ENCODE results near the gene COL25A1.
"Not testable (repeated sequence)": the region's sequence is repeated elsewhere in the genome, so short reads cannot be mapped to it uniquely, and the experiment has no call there.

Gene COL25A1

DNA sequence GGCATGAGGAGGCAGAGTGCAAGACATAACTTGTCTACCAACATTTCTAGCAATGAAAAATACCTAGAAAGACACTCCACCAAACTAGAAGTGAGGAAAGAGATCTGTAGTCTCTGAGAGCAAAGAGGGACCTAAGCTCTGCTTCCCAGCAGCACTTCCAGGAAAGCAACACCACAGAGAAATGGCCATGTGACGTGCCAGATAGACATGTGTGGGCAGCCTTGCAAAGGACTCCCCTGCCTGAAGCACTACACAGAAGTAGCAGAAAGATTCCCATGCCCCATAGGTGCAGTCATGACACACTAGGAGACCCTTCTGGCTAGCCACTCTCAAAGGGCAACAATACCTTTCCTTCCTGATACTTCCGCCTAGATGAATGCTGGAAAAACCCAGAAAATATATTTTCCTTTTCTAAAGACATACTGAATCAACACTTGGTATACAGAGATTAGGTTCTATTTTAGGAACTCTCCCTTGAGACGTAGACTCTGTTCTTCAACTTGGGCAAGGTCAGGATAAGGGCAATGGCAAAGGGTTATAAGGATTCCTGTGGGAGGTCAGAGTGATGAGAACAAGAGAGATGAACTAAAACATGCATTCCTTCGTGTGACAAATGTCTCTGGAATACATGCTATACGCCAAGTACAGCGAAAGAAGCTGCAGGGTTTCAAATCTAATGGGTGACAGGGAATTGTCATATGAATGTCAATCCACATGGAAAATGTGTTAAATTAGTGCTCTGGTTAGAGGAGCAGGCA, 352.1 kb downstream of the COL25A1 start:
- DNase-seq (ENCODE audit: low spot score), result no peak

DNA sequence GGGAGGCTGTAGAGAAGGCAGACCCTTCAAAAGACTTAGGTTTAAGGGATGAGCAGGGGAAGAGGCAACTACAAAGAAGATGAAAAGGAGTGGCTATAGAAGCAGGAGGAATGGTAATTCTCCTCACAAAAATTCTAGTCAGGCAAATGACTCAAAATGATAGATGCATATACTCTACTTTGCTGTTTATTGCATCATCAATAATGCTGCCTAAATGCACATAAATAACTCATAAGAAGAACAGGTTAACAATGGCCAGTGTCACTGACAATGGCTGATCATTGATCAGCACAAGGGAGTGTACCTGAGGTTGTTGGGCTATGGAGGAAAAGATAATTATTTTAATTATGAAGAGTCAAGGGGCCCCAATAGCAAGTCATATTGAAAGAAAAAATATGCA, 354.9 kb downstream of the COL25A1 start:
- no peak for DNase-seq (ENCODE audit: low spot score)

DNA sequence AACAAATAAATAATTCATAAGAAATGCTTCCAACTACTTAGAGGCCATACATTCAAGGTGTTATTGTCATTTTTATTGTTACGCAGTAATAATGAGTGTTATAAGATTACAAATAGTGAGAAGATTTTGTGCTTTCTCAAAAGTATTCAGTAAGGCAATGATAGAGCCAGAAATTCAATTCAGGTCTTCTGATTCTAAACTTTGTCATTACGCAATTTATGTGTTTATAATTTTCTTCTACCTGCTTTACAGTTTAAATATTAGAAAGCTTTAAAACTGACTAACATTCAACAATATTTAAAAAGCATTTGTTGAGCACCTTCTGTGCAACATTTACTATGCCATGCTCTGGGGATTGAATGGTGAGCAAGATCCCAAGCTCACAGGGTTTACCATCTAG, 356.2 kb downstream of the COL25A1 start:
- no peak for DNase-seq (ENCODE audit: low spot score)

DNA sequence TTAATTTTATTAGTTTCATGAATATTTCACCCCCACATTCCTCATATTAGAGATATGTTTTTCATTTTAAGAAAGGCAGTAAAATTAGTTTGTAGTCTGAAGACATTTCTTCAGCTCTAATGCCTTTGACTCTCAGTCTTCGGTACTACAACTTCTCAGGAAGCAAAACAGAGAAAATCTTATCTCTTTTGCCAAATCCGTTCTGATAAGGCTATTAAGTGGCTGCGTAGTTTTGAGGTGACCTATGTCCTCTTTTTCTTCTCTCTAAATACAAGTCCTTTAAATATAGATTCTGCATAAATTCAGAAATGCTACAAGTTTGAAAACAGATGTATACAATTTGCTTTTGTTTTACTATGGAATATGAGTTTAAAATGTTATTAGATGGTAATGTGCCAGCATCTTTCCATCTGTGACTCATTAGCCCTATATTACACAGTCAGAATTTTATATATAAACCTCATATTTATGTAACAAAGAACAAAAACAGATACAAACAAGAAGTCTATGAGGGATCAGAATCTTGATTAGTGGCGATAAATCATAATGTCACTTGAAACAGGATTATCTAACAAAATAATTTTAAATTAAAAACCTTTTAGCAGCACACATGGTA, 358.4 kb downstream of the COL25A1 start:
- no peak for DNase-seq (ENCODE audit: low spot score)

DNA sequence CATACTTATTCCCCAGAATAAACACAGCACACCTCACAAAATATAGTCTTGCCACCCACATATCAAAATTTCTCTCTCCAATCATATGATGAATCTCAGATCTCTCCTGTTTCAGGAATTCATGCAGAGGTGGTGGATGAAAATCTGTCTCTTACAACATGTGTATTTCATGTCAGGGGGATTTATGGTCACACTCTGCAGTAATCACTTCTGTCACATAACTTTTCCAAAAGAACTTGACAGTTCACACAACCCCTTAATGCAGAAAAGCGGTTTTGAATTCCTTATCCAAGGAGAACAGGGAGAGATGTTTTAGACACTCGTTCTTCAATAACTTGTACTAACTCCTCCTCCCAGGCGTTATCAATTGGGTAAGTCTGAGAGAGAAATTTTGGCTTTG, 359.1 kb downstream of the COL25A1 start:
- DNase-seq (ENCODE audit: low spot score), result no peak

DNA sequence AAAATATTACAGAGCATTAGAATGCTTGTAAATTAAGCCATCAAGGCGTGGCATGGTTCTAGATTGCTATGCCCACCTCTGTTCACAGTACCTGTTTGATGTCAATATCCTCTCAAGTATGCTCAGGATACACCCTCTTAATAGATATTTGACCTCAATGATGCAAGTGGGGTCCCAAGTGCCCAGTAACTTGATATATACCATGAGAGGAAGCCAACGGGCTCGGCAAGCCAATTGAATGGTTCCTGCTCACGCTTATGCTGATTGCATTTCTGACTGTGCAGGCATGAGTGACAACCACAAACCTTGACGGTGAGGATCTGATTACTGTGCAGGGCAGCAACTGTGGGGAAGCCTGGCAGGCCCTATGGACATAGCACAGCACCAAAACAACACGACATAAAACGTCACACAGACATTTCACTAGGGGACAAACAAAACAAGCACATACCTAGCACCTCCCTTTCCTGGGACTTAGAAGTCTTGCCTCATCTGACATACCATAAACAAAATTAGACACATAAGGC, 360.5 kb downstream of the COL25A1 start:
- no peak for DNase-seq (ENCODE audit: low spot score)

DNA sequence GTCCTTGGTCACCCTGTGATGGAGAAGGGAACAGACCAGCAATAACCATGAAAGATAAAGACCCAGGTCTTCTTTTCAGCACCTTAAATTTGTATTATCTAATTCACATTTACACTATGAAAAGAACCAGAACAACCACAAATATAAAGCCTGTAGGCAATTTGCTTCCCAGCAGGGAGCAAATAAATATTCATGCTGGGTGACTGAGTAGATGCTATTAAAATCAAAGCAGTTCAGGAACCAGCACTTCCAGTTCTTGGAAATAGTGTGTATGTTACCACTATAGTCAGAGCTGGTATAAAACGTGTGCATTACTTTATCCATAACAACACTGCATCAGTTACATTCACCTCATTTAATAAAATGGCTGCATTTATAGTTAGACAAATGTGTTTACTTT, 361.8 kb downstream of the COL25A1 start:
- no peak for DNase-seq (ENCODE audit: low spot score)

DNA sequence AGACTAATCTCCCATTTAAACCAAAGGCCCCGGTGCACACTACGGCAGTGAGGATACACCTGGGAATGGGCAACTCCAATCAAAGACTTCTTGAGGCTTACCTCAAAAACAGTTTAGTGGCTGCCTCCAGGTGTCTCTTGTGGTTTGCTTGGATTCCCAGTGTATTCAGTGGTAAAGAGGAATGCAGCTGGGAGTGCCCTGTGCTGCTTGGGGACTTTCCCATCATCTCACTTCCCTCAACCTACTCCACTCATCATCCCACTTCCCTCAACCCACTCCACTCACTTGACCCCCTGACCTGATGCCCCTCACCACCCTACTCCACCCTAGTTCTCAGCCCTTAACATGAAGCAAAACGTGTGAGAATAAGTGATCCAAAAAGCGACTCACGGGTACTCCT, 362.3 kb downstream of the COL25A1 start:
- DNase-seq (ENCODE audit: low spot score), result no peak

DNA sequence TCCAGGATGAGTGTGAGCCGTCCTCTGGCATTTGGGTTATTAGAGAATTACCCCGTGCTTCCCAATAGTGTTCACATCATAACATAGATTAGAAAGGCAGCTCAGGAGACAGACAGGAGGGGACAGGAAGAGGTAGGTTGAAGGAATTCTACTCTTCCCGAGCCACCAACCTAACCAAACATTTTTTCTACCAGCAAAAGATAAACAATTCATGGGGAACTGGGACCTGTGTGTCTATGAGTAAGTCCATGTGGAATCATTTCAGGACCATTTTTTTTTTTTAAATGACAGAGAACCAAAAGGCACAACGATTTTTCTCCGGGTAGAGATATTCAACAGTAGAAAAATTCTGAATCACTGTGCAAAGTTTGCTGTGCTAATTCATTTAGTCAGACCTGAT, 365.4 kb downstream of the COL25A1 start:
- DNase-seq (ENCODE audit: low spot score), result no peak

DNA sequence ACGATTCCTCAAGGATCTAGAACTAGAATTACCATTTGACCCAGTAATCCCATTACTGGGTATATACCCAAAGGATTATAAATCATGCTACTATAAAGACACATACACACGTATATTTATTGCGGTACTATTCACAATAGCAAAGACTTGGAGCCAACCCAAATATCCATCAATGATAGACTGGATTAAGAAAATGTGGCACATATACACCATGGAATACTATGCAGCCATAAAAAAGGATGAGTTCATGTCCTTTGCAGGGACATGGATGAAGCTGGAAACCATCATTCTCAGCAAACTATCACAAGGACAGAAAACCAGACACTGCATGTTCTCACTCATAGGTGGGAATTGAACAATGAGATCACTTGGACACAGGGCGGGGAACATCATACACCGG, 368.5 kb downstream of the COL25A1 start:
- not testable (repeated sequence) for DNase-seq (ENCODE audit: low spot score)

DNA sequence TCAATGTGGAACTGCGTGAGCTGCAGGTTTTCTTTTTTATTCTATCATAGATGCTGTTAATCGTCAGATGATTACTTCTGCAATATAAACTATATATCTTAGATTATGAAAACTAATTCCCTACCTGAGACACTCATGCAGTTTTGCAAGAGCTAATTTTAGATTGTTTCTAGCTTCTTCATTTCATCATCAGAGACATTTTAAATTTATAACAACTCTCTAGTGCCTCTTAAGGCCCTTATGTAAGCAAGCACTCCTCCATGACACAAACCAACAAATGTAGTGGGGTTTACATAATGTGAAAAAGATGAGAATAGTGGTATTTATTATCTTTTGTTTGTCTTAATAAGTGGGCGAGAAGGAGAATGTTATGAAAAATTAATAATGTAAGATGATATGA, 369.4 kb downstream of the COL25A1 start:
- no peak for DNase-seq (ENCODE audit: low spot score)

DNA sequence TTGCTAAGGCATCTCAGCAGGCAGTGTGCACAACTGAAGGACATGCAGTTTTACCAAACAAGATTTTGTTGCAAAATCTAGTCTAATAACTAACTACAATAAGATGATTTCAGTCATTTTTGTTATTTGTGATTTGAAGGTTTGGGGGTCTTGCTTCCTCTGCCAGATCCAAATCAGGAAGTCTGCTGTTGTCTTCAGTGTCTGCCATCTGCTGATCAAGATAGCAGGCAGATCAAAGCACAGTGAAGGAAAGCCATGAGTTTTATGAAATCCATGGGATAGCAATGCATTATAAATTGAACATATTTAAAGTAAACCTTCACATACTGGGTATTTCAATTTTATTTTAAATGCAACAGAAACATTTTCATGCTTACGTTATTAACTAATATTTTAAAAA, 370.5 kb downstream of the COL25A1 start:
- DNase-seq (ENCODE audit: low spot score), result no peak

DNA sequence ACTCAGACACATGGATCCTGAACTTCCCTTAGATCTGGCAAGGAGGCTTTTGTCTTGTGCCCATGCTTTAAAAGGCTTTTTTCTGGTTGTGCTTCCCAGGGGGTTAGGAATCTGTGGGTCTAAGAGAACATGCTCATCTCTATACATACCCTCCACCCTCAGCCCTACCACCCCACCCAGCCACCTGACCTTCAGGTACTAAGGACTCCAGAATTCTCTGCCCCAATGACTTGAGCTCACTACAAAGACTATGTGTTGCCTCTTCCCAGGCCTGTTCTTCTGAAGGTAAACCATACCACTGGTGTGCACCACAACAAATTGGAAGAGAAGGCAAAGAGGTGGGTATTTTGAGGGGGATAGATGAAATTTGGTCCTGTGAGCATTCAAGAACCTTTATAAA, 372.3 kb downstream of the COL25A1 start:
- DNase-seq (ENCODE audit: low spot score), result no peak

DNA sequence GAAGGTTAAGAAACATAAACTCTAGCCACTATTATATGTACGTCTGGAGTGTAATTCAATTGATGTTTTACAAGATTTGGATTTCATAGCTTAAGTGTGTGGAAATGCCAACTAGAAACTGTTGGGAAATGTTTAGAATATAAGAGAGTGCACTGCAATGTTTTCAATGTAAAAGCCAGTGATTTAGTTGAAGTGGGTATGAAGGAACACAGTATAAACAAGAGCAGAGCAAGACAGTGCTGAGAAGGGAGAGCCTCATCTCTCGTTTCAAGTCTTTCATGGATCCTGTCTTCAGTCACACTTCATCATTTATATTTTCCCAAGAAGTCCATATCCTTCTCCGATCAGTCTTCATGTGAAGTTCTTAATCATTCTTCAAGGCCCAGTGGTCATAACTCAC, 375.7 kb downstream of the COL25A1 start:
- DNase-seq (ENCODE audit: low spot score), result no peak

DNA sequence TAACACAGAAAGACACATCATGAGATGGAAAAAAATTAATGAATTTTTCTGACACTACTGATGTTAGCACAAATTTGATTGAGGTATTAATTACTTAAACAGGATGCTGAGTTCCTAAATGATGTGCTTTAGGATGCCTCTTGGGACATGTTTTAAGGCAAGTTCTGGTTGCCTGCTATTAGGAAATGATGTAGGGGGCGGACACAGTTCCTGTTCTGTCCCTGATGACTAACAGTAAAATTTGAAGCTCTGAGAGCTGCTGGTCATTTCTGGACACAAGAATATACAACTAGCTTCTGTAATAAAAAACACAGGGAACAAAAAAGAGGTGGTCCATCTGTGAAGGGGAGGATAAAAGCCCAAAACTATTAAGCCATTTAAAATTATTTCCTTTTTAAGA, 376.4 kb downstream of the COL25A1 start:
- DNase-seq (ENCODE audit: low spot score), result no peak

DNA sequence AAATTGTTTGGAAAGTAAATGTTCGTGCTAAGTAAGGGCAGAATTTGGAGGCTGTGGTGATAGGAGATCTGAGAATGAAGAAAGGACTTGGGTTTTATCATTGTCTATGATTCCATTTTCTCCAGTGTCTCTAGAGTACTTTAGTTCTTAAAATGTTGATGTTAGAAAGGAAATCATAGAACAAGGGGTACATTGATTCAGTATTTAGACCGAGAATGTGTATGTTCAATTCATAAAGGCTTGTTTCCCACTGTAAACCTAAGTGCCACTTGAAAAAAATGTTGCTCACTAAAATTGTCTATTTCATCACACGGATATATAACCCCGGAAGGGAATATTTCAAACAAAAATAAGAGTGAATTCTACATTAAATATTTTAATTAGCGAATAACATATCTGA, 380.3 kb downstream of the COL25A1 start:
- DNase-seq (ENCODE audit: low spot score), result no peak

DNA sequence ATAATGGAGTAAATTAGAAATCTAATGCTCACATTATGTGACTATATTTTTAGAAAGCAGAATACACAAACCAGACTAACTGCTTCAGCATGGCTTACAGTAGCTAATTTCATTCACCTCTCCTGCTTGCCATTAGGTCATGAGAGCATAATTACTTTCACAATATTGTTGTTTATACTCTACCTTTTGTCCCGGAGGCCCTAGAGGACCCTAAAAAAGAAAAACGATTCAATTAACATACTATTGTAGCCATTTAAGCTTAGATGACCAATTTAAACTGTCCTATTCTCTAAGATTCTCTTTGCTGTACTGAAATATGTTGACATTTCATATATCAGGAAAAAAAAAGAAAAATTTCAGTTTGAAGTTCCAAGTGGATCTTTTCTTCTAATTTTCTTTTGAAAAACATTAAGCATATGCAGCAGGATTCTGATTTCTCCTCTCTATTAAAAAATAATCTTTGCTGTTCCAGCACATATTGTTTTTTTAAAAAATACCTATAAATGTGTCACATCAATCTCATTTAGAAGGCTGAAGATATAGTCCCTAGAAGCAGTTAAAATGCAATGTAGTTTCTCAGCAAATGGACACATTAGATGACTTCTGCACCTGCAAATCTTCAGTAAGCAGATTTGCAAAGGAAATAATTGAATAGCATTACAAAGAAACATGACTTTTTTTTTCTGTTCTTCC, 381.9 kb downstream of the COL25A1 start:
- DNase-seq (ENCODE audit: low spot score), result no peak

DNA sequence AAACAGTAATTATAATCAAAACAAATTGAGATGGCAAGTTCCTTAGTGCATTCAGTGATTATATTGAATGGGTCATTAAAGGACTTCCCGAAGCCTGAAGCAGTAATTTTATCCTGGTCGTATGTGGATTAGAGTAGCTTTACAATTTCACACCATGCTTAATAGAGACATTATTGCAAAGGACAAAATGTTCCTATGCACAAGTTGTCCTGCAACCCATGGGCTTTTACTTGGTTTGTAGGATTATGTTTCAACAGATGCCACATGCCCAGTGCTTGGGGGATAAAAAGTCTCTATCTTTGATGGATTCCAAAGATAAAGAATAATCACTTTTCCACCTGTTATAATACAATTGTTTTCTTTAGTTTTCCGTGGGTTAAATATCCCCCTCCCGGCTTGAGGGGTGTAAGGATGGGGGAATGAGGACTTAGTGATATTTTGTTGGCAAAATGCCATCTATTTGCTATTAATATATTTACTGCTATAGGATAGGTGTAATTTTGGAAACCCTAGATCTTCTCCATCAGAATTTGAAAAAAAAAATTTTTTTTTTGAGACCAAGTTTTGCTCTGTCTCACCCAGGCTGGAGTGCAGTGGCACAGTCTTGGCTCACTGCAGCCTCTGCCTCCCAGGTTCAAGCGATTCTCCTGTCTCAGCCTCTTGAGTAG, 383.1 kb downstream of the COL25A1 start:
- no peak for DNase-seq (ENCODE audit: low spot score)

DNA sequence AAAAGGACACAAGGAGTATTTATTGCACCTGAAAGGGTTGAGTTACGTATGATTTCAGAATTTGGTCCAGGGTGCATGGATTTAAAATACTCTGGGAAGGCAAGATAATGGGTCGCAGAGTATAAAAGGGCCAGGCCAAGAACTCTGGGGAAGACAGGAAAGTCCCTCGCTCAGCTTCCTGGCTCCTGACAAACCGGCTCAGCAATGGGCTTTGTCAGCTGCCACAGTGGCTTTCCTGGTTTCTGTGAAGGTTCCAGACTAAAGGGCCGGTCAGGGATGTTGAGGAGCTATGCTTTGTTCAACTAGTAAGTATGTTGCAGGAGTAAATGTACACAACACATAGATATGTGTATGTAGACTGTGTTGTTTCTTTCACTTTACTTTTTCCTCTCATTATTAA, 385.2 kb downstream of the COL25A1 start:
- DNase-seq (ENCODE audit: low spot score), result no peak

DNA sequence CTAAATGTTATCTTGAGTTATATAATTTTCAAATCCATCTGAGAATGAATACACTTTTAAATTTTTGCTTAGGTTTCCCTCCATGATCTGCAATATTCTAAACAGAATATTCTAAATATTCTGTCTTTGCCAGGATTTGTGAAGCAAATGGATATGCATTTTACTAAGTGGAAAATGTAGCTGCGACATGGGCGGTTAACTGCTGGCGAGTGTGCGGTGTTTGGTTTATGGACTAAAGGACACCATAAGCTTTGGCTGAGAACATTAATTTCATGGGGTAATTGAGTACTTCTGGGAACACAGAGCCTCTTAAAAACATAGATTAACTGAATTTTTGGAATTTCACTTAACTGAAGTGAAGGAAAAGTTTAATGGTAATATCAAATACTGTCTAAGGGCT, 385.8 kb downstream of the COL25A1 start:
- no peak for DNase-seq (ENCODE audit: low spot score)

DNA sequence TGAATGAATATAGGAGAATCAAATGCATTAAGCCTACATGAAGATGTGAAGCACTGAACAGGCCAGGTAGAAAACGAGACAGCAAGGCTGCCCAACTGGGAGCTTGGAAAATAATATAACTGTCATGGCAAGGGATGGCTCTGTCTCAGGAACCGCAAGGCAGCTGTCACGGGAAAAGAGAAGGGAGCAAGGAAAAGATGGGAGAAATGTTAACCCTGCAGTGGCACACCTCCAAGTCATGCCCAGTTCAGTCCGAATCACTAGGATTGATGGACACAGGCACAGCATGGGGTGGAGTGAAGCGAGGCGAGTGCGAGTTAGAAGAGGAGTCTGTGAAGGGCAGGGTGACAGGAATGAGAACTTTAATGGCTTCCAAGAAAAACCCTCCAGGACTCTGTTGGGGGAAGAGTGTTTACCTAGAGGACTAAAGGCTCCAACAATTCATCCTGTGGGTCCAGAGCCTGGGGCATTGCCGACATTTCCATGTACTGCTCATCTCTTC, 395.5 kb downstream of the COL25A1 start:
- DNase-seq (ENCODE audit: low spot score), result no peak

DNA sequence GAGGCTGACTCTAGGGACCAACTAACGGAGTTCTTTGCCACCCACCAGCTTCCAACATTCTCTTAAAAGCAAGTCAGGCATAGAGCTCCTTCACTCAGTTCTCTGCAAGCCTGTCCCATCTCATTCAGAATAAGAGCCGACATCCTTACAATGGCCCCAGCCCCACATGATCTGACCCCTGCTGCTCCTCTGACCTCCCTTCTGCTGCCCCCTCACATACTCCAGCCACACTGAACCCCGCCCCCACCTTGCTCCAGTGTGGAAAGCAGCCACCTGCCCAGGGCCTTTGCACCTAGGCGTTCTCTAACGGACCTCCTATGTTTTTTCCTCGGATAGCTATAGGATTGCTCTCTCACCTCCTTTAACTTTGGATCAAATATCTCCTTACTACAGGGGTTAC, 396.5 kb downstream of the COL25A1 start:
- DNase-seq (ENCODE audit: low spot score), result no peak

Measured in cerebellar cortex (tissue), 1 donor.